ENCODE results near the gene AMIGO1. TPM values are rescaled to one million over a fixed set of nuclear protein-coding genes. Genes with fewer than 3 reads are reported as not detected.

AMIGO1 gene, protein sequence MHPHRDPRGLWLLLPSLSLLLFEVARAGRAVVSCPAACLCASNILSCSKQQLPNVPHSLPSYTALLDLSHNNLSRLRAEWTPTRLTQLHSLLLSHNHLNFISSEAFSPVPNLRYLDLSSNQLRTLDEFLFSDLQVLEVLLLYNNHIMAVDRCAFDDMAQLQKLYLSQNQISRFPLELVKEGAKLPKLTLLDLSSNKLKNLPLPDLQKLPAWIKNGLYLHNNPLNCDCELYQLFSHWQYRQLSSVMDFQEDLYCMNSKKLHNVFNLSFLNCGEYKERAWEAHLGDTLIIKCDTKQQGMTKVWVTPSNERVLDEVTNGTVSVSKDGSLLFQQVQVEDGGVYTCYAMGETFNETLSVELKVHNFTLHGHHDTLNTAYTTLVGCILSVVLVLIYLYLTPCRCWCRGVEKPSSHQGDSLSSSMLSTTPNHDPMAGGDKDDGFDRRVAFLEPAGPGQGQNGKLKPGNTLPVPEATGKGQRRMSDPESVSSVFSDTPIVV
- polyA plus RNA-seq (2012; ENCODE audit: insufficient read depth, insufficient read length, low read depth): 1.1 TPM

DNA sequence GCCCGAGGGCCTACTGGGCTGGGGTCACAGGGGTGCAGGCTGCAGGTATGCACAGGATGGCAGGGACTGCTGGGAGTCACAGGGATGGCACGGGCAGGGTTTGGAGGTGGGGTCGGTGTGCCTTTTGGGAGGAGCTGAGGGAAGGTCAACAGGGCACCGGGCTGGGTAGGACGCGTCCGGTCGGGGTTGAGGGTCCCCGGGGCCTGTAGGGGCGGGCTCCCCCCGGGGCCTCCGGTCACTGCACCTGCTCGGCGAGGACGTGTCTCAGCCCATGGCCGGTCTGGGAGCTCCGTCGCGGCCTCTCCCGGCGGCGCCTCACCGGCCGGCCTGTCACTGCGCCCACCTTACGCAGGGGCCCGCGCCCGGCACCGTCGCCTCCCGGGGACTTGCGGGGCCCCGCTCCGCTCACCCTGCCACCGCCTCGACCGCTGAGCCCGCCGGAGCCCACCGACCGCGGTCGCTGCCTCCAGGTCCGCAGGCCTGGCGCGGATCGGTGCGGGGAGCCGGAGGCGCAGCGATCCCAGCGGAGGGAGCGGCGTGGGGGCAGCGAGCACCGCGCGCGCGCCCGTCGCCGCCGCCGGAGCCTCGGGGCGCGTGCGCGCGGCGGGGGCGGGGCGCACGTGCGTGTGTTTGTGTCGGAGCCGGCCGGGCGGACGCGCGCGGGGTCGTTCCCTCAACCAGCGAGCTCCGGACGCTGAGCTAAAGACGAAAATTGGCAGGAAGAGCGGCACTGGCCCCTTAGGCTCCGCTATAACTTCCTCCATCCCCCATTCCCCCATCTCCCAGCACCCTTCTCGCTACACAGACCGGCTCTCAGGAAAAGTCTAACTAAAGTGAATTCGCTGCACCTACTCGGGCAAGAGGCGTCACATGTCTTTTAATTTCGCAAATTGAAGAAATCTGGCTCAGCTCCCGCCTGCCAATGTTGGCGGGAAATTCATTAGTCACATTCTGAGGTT, at the start of gene AMIGO1:
TSS of gene AMIGO1 (minus strand) at position 552 of the 959 bp plus-strand sequence. CDS start 815 bp downstream, outside the sequence.
- Histone ChIP-seq H3K4me1 (no peaks in the 10 kb centered on the region), H3K27me3 (peaks cover 4% of the 10 kb centered on the region; the same call in 1 of the 2 replicates), H3K4me3 (ENCODE audit: low read depth, low read length) (peak within 1 kb of the TSS; percentile 83), H3K9me3 (no peaks in the 10 kb centered on the region), H3K36me3 (no peaks in the 10 kb centered on the region)
- peak; percentile 78 for DNase-seq
- TF ChIP-seq, protein P1, sequence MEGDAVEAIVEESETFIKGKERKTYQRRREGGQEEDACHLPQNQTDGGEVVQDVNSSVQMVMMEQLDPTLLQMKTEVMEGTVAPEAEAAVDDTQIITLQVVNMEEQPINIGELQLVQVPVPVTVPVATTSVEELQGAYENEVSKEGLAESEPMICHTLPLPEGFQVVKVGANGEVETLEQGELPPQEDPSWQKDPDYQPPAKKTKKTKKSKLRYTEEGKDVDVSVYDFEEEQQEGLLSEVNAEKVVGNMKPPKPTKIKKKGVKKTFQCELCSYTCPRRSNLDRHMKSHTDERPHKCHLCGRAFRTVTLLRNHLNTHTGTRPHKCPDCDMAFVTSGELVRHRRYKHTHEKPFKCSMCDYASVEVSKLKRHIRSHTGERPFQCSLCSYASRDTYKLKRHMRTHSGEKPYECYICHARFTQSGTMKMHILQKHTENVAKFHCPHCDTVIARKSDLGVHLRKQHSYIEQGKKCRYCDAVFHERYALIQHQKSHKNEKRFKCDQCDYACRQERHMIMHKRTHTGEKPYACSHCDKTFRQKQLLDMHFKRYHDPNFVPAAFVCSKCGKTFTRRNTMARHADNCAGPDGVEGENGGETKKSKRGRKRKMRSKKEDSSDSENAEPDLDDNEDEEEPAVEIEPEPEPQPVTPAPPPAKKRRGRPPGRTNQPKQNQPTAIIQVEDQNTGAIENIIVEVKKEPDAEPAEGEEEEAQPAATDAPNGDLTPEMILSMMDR (IDR thresholded peaks at IDR 0.05; ENCODE audit: low read depth, low read length): no peak

DNA sequence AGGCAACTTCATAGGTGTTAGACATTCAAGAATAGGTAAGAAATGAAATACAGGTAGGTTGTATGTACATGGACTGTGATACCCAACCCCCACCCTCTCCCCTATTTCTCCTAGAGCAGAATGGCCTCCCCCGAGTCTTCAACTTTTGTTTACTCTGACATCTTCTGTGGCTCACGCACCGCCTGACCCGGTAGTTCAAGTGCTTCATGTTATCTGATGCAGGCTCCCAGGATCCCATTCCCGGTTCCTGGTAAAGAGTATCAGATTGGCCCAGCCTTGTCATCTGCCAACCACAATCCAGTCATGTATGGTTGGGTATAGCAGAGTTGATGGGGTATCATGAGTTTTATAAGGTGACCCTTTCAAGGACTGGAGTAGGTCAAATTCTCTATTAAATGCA, 48.0 kb upstream of the AMIGO1 start:
- TF ChIP-seq, protein P1 (IDR thresholded peaks at IDR 0.05; ENCODE audit: low read depth, low read length): no peak
- H3K4me1 ChIP-seq: no peaks in the 10 kb centered on the region

DNA sequence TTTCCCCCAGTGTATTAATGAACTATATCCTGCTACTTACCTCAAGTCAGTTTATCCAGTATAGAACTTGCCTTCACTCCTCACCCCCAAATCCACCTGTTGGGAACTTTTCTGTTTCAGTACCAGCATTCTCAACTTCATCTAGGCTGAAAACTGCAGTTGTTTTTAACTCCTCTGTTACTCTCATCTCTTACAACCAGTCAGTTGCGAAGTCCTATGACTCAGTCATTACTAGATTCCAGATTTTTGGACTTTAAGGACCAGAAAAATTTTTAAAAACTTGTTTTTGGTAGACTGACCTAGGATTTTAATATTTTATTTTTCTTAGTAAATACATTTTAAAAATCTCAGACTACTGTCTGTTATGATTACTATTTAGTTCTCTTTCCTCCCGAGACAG, 47.0 kb upstream of the AMIGO1 start:
- no peaks in the 10 kb centered on the region for H3K4me1 ChIP-seq
- DNase-seq: no peak
- no peaks in the 10 kb centered on the region for H3K27me3 ChIP-seq
- no peaks in the 10 kb centered on the region for H3K36me3 ChIP-seq
- H3K9me3 ChIP-seq: no peaks in the 10 kb centered on the region
- TF ChIP-seq, protein P1 (IDR thresholded peaks at IDR 0.05; ENCODE audit: low read depth, low read length): no peak
- H3K4me3 ChIP-seq (ENCODE audit: low read depth, low read length): no peak overlapping the region

More for the DNA sequence above, 48.0 kb upstream of the AMIGO1 start:
- no peaks in the 10 kb centered on the region for H3K9me3 ChIP-seq
- DNase-seq: no peak
- no peak overlapping the region for H3K4me3 ChIP-seq (ENCODE audit: low read depth, low read length)
- no peaks in the 10 kb centered on the region for H3K27me3 ChIP-seq
- no peaks in the 10 kb centered on the region for H3K36me3 ChIP-seq

DNA sequence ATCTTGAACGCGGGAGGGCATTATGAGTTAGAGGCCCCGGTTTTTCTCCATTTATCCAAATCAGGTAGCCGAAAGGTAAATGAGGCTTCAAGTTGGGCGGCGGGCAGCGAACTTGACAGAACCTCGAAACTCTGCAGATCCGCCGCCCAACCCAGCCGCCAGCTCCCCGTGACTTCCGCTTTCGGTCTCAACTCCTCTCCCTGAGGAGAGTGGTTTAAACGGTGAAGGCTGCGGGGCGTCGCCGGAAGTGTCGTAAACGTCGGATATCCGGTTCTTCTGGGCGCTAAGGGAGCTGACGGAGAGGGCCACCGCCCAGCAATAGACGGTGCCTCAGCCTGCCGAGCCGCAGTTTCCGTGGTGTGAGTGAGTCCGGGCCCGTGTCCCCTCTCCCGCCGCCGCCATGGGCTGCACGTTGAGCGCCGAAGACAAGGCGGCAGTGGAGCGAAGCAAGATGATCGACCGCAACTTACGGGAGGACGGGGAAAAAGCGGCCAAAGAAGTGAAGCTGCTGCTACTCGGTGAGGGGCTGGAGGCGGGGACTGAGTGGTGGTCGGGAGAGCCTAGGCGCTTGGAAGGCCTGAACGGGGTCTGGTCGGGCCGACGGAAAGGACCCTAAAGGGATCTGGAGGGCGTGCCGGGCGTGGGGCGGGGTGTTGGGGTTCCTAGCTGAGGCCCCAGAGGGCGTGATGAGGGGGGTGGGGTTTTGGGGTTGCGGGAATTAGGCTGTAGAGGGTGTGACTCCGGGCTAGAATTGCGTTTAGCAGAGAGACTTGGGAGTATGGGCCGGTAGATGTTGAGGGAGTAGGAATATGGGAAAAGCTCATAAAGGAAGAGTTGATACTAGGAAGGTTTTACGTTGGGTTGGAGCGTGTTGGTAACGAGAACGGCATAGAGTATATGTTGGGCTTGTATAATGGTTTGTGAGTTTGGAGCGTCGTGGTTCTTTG, 39.1 kb upstream of the AMIGO1 start, which contains the start of gene GNAI3:
TSS of gene GNAI3 (plus strand) at position 295 of the 947 bp plus-strand sequence. CDS start at position 401, 106 bp downstream.
- Histone ChIP-seq H3K9me3 (no peaks in the 10 kb centered on the region), H3K36me3 (no peaks in the 10 kb centered on the region), H3K4me1 (peaks cover 8% of the 10 kb centered on the region), H3K4me3 (ENCODE audit: low read depth, low read length) (peak within 1 kb of the TSS; percentile 92), H3K27me3 (no peaks in the 10 kb centered on the region)
- TF ChIP-seq, protein P1 (IDR thresholded peaks at IDR 0.05; ENCODE audit: low read depth, low read length): no peak
- peak; percentile 94 for DNase-seq

Measured in BE2C (cell line).